Panc1 (cell line): ENCODE measurements around the gene DCHS1. TPM values are rescaled to one million over a fixed set of nuclear protein-coding genes. Genes with fewer than 3 reads are reported as not detected.
A peak's percentile ranks its signal among the peaks of the same experiment; 100 is the strongest.

Experiments used
- ATAC-seq: fragments of 200-7000 bp; cut with Tn5 transposase; 2 replicates; pipeline ENCODE4 v1.9.1; 2020; ENCODE audit warnings: mild to moderate bottlenecking, moderate library complexity
- BruUV-seq: library from RNA; stranded (reverse); fragments of 400-500 nt; replicated peaks from 2 replicates; lab custom pipeline; 2021; lab: Mats Ljungman, UMichigan
- CTCF ChIA-PET: fragments of 300-600 bp; sonication (Branson Sonifier 250); formaldehyde crosslinking; loops from one replicate; lab custom pipeline; 2022; ENCODE audit warnings: antibody characterized with exemption; lab: Charles Lee
- POLR2A ChIA-PET: fragments of 300-600 bp; sonication (Branson Sonifier 250); formaldehyde crosslinking; loops from one replicate; lab custom pipeline; 2022; ENCODE audit warnings: antibody characterized with exemption; lab: Charles Lee
- DNase-seq: peaks from one replicate; pipeline ENCODE4 v3.0.0-alpha.2; 2010; ENCODE audit warnings: low read depth, low spot score
- H3K27ac ChIP-seq: 2 replicates; pipeline ENCODE4 v1.5.1; 2011; ENCODE audit warnings: mild to moderate bottlenecking, low read length, inconsistent platforms
- H3K27me3 ChIP-seq: fragments of 200-500 bp; sonication (Bioruptor generic); 2 replicates; pipeline ENCODE4 v1.6.0; 2014; ENCODE audit warnings: low read length, inconsistent platforms; ENCODE audit not compliant: control insufficient read depth, insufficient read depth
- H3K36me3 ChIP-seq: fragments of 200-500 bp; sonication (Bioruptor generic); 2 replicates; pipeline ENCODE4 v1.5.1; 2014; ENCODE audit warnings: inconsistent platforms, mild to moderate bottlenecking, low read length, moderate library complexity; ENCODE audit not compliant: control insufficient read depth, insufficient read depth
- H3K4me1 ChIP-seq: 2 replicates; pipeline ENCODE4 v1.5.1; 2011; ENCODE audit warnings: inconsistent platforms, mild to moderate bottlenecking, low read length, moderate library complexity; ENCODE audit not compliant: control insufficient read depth, insufficient read depth
- H3K4me3 ChIP-seq, 2 experiments: 2 replicates each; pipeline ENCODE4 v1.5.1; 2011 to 2012; ENCODE audit warnings: low read depth in 2 of 2, low read length in 2 of 2, mild to moderate bottlenecking in 2 of 2, inconsistent platforms in 1 of 2, moderate library complexity in 1 of 2
- H3K9me3 ChIP-seq: fragments of 200-500 bp; sonication (Bioruptor generic); 2 replicates; pipeline ENCODE4 v1.5.1; 2014; ENCODE audit warnings: low read depth, mild to moderate bottlenecking, inconsistent platforms, low read length, moderate library complexity; ENCODE audit not compliant: control insufficient read depth, insufficient read depth
- POLR2AphosphoS5 ChIP-seq: IDR thresholded peaks from 2 replicates; pipeline ENCODE4 v1.6.1; 2012; ENCODE audit warnings: mild to moderate bottlenecking, low read depth, low read length, moderate library complexity
- SIN3A ChIP-seq: IDR thresholded peaks from 2 replicates; pipeline ENCODE4 v1.6.1; 2012; ENCODE audit warnings: low read depth, mild to moderate bottlenecking, low read length, moderate library complexity, borderline replicate concordance; ENCODE audit not compliant: insufficient read depth
- TCF7L2 ChIP-seq: IDR thresholded peaks from 2 replicates; pipeline ENCODE4 v1.6.1; 2011; ENCODE audit warnings: mild to moderate bottlenecking, low read depth, low read length, inconsistent platforms
- in situ Hi-C: cut with HindIII; loops from 2 replicates; pipeline ENCODE4 v1.10.0; 2016; ENCODE audit warnings: low sequenced_read_pairs, low pct_unique_long_range_greater_than_20kb
- intact Hi-C: fragments of 100-400 bp; cut with micrococcal nuclease; formaldehyde crosslinking; loops from one replicate; pipeline ENCODE4 v1.10.0; 2022; ENCODE audit not compliant: unreplicated experiment
- total RNA-seq: library from RNA; stranded (reverse); gene quantifications from one replicate; pipeline ENCODE4 v1.2.1, GENCODE V29; 2021; ENCODE audit not compliant: unreplicated experiment
- TF ChIP-seq, protein P1 (sequence below), 2 experiments: IDR thresholded peaks; 2 replicates each; pipeline ENCODE4 v1.6.1; 2011 to 2012; ENCODE audit warnings: low read depth in 2 of 2, control low read depth in 1 of 2, low read length in 1 of 2, mild to moderate bottlenecking in 1 of 2, moderate library complexity in 1 of 2; ENCODE audit not compliant: insufficient read depth in 1 of 2
- TF ChIP-seq, protein P2 (sequence below): fragments of 450-650 bp; IDR thresholded peaks from 2 replicates; pipeline ENCODE4 v1.5.1; 2017; ENCODE audit warnings: mild to moderate bottlenecking

The DCHS1 gene
- total RNA-seq, 1 experiment from 2014 or later, result 2.2 TPM

DNA sequence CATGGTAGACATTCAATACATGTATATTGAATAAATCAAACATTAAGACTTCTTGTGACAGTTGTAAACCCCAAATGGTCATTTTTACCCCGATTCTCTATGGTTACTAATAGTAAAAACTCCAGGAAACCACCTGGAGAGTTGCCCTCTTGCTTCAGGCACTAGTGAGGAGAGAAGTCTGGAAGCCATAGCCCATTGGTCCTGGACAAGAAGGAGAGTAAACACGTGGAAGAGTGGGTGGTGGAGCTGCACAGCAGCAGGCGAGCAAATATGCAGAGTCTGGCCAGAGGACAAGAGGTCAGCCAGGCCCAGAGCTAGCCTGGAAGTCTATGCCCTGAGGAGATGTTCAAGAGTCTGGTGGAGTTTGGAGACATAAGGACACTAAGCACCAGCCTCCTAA, 17.7 kb downstream of the DCHS1 start:
- intact Hi-C loops, result no loop called here
- peak overlapping the region; percentile 5; the same call in 1 of the 2 replicates for H3K27ac ChIP-seq
- ATAC-seq, result peak; percentile 50; the same call in 1 of the 2 replicates
- BruUV-seq, result no TSS peak
- in situ Hi-C loops, result no loop called here
- TF ChIP-seq, protein P1, sequence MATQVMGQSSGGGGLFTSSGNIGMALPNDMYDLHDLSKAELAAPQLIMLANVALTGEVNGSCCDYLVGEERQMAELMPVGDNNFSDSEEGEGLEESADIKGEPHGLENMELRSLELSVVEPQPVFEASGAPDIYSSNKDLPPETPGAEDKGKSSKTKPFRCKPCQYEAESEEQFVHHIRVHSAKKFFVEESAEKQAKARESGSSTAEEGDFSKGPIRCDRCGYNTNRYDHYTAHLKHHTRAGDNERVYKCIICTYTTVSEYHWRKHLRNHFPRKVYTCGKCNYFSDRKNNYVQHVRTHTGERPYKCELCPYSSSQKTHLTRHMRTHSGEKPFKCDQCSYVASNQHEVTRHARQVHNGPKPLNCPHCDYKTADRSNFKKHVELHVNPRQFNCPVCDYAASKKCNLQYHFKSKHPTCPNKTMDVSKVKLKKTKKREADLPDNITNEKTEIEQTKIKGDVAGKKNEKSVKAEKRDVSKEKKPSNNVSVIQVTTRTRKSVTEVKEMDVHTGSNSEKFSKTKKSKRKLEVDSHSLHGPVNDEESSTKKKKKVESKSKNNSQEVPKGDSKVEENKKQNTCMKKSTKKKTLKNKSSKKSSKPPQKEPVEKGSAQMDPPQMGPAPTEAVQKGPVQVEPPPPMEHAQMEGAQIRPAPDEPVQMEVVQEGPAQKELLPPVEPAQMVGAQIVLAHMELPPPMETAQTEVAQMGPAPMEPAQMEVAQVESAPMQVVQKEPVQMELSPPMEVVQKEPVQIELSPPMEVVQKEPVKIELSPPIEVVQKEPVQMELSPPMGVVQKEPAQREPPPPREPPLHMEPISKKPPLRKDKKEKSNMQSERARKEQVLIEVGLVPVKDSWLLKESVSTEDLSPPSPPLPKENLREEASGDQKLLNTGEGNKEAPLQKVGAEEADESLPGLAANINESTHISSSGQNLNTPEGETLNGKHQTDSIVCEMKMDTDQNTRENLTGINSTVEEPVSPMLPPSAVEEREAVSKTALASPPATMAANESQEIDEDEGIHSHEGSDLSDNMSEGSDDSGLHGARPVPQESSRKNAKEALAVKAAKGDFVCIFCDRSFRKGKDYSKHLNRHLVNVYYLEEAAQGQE (IDR thresholded peaks at IDR 0.05; ENCODE audit: insufficient read depth in 1 of 2, low read depth in 2 of 2, low read length in 1 of 2), result no peak
- TF ChIP-seq, protein P2, sequence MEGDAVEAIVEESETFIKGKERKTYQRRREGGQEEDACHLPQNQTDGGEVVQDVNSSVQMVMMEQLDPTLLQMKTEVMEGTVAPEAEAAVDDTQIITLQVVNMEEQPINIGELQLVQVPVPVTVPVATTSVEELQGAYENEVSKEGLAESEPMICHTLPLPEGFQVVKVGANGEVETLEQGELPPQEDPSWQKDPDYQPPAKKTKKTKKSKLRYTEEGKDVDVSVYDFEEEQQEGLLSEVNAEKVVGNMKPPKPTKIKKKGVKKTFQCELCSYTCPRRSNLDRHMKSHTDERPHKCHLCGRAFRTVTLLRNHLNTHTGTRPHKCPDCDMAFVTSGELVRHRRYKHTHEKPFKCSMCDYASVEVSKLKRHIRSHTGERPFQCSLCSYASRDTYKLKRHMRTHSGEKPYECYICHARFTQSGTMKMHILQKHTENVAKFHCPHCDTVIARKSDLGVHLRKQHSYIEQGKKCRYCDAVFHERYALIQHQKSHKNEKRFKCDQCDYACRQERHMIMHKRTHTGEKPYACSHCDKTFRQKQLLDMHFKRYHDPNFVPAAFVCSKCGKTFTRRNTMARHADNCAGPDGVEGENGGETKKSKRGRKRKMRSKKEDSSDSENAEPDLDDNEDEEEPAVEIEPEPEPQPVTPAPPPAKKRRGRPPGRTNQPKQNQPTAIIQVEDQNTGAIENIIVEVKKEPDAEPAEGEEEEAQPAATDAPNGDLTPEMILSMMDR, result no peak
- TF ChIP-seq POLR2AphosphoS5 (no peak), TCF7L2 (no peak), SIN3A (no peak)
- no peak for DNase-seq
- peaks cover 14% of the 10 kb centered on the region for H3K4me1 ChIP-seq
- POLR2A ChIA-PET, result no interaction called here
- H3K27me3 ChIP-seq, result peaks cover 3% of the 10 kb centered on the region; the same call in 1 of the 2 replicates
- H3K4me3 ChIP-seq, result no peak overlapping the region
- no peaks in the 10 kb centered on the region for H3K9me3 ChIP-seq
- CTCF ChIA-PET, result no interaction called here
- no peaks in the 10 kb centered on the region for H3K36me3 ChIP-seq

DNA sequence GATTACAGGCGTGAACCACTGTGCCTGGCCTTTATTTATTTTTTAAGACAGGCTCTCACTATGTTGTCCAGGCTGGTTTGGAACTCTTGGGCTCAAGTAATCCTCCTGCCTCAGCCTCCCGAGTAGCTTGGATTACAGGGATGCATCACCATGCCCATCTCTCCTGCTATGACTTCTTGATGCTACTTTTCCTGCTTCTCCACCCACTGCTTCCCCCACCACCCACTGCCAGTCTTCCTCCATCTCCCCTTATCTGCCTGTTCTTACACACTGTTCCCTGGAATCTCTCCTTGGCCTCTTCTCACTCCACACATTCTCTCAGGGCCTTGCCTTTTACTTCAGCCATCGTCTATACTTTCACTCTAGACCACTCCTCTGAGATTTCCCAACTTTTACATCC, 19.1 kb downstream of the DCHS1 start:
- DNase-seq, result no peak
- Histone ChIP-seq H3K27ac (no peak overlapping the region), H3K9me3 (no peaks in the 10 kb centered on the region), H3K4me3 (no peak overlapping the region), H3K27me3 (no peaks in the 10 kb centered on the region), H3K4me1 (peaks cover 14% of the 10 kb centered on the region), H3K36me3 (no peaks in the 10 kb centered on the region)
- TF ChIP-seq POLR2AphosphoS5 (no peak), TCF7L2 (no peak), SIN3A (no peak)
- TF ChIP-seq, protein P1 (IDR thresholded peaks at IDR 0.05; ENCODE audit: insufficient read depth in 1 of 2, low read depth in 2 of 2, low read length in 1 of 2), result no peak
- TF ChIP-seq, protein P2, result no peak
- intact Hi-C loops (no loop called here), in situ Hi-C loops (no loop called here)
- ChIA-PET POLR2A (no interaction called here), CTCF (no interaction called here)
- ATAC-seq, result no peak
- no TSS peak for BruUV-seq
